Testis (tissue), 5 donors: ENCODE results near the gene OR5T2. TPM values are rescaled to one million over a fixed set of nuclear protein-coding genes. Genes with fewer than 3 reads are reported as not detected.
"Not testable (repeated sequence)": the region's sequence is repeated elsewhere in the genome, so short reads cannot be mapped to it uniquely, and the experiment has no call there.

ENCODE experiments used
- DNase-seq: peaks from one replicate; pipeline ENCODE4 v3.0.0-alpha.2; 2019
- H3K27ac ChIP-seq, 2 donors: fragments of 200-600 bp; sonication (generic); one replicate each; pipeline ENCODE4 v1.5.1; 2019
- H3K27me3 ChIP-seq: fragments of 200-600 bp; sonication (generic); one replicate; pipeline ENCODE4 v1.5.1; 2019
- H3K36me3 ChIP-seq: fragments of 200-600 bp; sonication (generic); one replicate; pipeline ENCODE4 v1.5.1; 2017; ENCODE audit warnings: low read depth; ENCODE audit errors: missing control alignments
- H3K4me1 ChIP-seq: fragments of 200-600 bp; sonication (generic); one replicate; pipeline ENCODE4 v1.5.1; 2019
- H3K4me3 ChIP-seq, 2 donors: fragments of 200-600 bp; sonication (generic); one replicate each; pipeline ENCODE4 v1.5.1; 2017 to 2019
- H3K9me3 ChIP-seq: fragments of 200-600 bp; sonication (generic); one replicate; pipeline ENCODE4 v1.5.1; 2017
- POLR2A ChIP-seq: fragments of 450-650 bp; IDR thresholded peaks from one replicate; pipeline ENCODE4 v1.6.1; 2017; ENCODE audit warnings: antibody characterized with exemption, mild to moderate bottlenecking, moderate library complexity
- WGBS, 2 donors: methylation state at CpG; one replicate each; pipeline ENCODE4 v1.1.5; 2018; 5-methylcytosine and 5-hydroxymethylcytosine counted together
- intact Hi-C: fragments of 100-400 bp; cut with DNase I; formaldehyde crosslinking; loops from one replicate; pipeline ENCODE4 v1.15.1; 2023; ENCODE audit warnings: low total_unique reads
- long read RNA-seq, 2 donors: transcript quantifications; one replicate each; lab custom pipeline, GENCODE V29; 2026
- polyA plus RNA-seq: library from polyadenylated mRNA; stranded (reverse); fragments of 350-450 nt; fragmentation: Illumina TruSeq; extraction: RNeasy Lipid Tissue Mini Kit (QIAGEN cat#74804); gene quantifications from one replicate; pipeline ENCODE4 v1.2.3, GENCODE V29; 2014; ENCODE audit warnings: low read depth, low replicate concordance; ENCODE audit not compliant: insufficient read depth
- total RNA-seq, 2 donors: library from RNA; depleted of rRNA; stranded (reverse); fragments of >200 nt; gene quantifications; one replicate each; pipeline ENCODE4 v1.2.3, GENCODE V29; 2016
- TF ChIP-seq, protein P1 (sequence below), 3 experiments: fragments of 450-650 bp in 2 of 3; fragments of 200-600 bp in 1 of 3; sonication (generic) in 1 of 3; IDR thresholded peaks; one replicate each; pipeline ENCODE4 v1.5.1; 2016 to 2019; ENCODE audit warnings: antibody characterized with exemption in 3 of 3, mild to moderate bottlenecking in 2 of 3, moderate library complexity in 1 of 3

OR5T2 gene
- not detected for total RNA-seq
- polyA plus RNA-seq: not detected
- long read RNA-seq, donor 1: 0 reads
- long read RNA-seq, donor 2: 0 reads

GRCh38 chr11:56234155-56234554 lies at the start of gene OR5T2:
TSS of gene OR5T2 (minus strand) at chr11:56234255. CDS start at chr11:56233062, 1,193 bp downstream.
- no peak for TF ChIP-seq POLR2A
- TF ChIP-seq, protein P1, sequence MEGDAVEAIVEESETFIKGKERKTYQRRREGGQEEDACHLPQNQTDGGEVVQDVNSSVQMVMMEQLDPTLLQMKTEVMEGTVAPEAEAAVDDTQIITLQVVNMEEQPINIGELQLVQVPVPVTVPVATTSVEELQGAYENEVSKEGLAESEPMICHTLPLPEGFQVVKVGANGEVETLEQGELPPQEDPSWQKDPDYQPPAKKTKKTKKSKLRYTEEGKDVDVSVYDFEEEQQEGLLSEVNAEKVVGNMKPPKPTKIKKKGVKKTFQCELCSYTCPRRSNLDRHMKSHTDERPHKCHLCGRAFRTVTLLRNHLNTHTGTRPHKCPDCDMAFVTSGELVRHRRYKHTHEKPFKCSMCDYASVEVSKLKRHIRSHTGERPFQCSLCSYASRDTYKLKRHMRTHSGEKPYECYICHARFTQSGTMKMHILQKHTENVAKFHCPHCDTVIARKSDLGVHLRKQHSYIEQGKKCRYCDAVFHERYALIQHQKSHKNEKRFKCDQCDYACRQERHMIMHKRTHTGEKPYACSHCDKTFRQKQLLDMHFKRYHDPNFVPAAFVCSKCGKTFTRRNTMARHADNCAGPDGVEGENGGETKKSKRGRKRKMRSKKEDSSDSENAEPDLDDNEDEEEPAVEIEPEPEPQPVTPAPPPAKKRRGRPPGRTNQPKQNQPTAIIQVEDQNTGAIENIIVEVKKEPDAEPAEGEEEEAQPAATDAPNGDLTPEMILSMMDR (IDR thresholded peaks at IDR 0.05): no peak
- 72 to 75% methylated on average over 1 of the region's 1 CpG for WGBS, 2 donors
- Histone ChIP-seq H3K27ac (no peak within 1 kb of the TSS), H3K4me3 (no peak within 1 kb of the TSS), H3K36me3 (no peaks in the 10 kb centered on the region), H3K27me3 (no peaks in the 10 kb centered on the region), H3K4me1 (no peaks in the 10 kb centered on the region), H3K9me3 (no peaks in the 10 kb centered on the region)
- DNase-seq: no peak
- intact Hi-C loops: no loop called here

DNA sequence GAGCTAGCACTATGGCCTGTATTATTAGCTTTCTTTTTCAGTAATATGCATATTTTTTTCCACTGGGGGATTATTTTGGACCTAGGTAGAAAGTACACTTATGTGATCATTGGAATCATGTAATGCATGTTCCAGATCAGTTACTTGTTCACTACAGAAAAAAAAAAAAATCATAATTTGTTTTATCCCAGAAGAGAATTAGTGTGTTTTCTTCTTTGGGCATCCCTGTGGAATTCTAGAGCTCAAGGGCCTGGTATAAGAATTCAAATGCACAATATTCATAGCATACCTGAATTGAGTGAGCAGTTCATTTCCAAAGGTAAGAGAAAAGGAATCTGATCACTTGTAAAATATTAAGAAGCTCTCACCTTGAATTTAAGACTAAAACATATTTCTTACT lies 39.8 kb upstream of the OR5T2 start, which contains the start of gene OR5T1:
Gene OR5T1, plus strand, starts transcription at position 301 of the 400 bp plus-strand sequence. CDS start 1,485 bp downstream, outside the sequence.
- Histone ChIP-seq H3K27ac (no peak within 1 kb of the TSS), H3K9me3 (no peaks in the 10 kb centered on the region), H3K4me1 (no peaks in the 10 kb centered on the region), H3K27me3 (no peaks in the 10 kb centered on the region), H3K4me3 (no peak within 1 kb of the TSS), H3K36me3 (no peaks in the 10 kb centered on the region)
- TF ChIP-seq, protein P1 (IDR thresholded peaks at IDR 0.05): no peak
- no peak for TF ChIP-seq POLR2A
- no peak for DNase-seq
- intact Hi-C loops: no loop called here

- TF ChIP-seq POLR2A: no peak
- TF ChIP-seq, protein P1 (IDR thresholded peaks at IDR 0.05): no peak
- no peaks in the 10 kb centered on the region for H3K36me3 ChIP-seq
- no peak for DNase-seq
- no peaks in the 10 kb centered on the region for H3K9me3 ChIP-seq
- no peaks in the 10 kb centered on the region for H3K4me1 ChIP-seq
- no peaks in the 10 kb centered on the region for H3K27me3 ChIP-seq
- WGBS, 2 donors: 43 to 58% methylated on average over 3 of the region's 3 CpGs
- no peak overlapping the region for H3K27ac ChIP-seq
- intact Hi-C loops: no loop called here
- no peak overlapping the region for H3K4me3 ChIP-seq
Measured at GRCh38 chr11:56271092-56271491, 37.0 kb upstream of the OR5T2 start.

- no peak within 1 kb of the TSS for H3K4me3 ChIP-seq
- H3K27me3 ChIP-seq: no peaks in the 10 kb centered on the region
- DNase-seq: no peak
- no peak within 1 kb of the TSS for H3K27ac ChIP-seq
- no peak for TF ChIP-seq POLR2A
- TF ChIP-seq, protein P1 (IDR thresholded peaks at IDR 0.05): no peak
- intact Hi-C loops: no loop called here
- H3K9me3 ChIP-seq: no peaks in the 10 kb centered on the region
- H3K36me3 ChIP-seq: no peaks in the 10 kb centered on the region
- no peaks in the 10 kb centered on the region for H3K4me1 ChIP-seq
Measured at GRCh38 chr11:56251954-56252353, 17.9 kb upstream of the OR5T2 start, which contains the start of gene OR5T3. TSS of gene OR5T3 (plus strand) at chr11:56252254. CDS start at chr11:56252254, 0 bp downstream.

DNA sequence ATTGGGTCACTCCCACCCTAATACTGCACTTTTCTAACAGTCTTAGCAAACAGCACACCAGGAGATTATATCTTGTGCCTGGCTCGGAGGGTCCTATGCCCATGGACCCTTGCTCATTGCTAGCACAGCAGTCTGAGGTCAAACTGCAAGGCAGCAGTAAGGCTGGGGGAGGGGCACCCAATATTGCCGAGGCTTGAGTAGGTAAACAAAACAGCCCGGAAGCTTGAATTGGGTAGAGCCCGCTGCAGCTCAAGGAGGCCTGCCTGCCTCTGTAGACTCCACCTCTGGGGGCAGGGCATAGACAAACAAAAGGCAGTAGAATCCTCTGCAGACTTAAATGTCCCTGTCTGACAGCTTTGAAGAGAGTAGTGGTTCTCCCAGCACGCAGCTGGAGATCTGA lies 14.3 kb downstream of the OR5T2 start:
- H3K4me1 ChIP-seq, intact Hi-C loops, H3K27ac ChIP-seq, H3K9me3 ChIP-seq, H3K27me3 ChIP-seq, H3K36me3 ChIP-seq, DNase-seq, H3K4me3 ChIP-seq: not testable (repeated sequence)
- 87 to 100% methylated on average over 3 to 5 of the region's 5 CpGs for WGBS, 2 donors
